ENCODE data around the gene CSRNP2. TPM values are rescaled to one million over a fixed set of nuclear protein-coding genes. Genes with fewer than 3 reads are reported as not detected.

Gene CSRNP2
- total and polyA plus RNA-seq, 2 of the 8 experiments (the other 6 are each of a cell fraction or from before 2014, with no cell fraction given): 13.7 to 34.0 TPM

GRCh38 chr12:51071663-51072062 lies 11.7 kb downstream of the CSRNP2 start:
- Histone ChIP-seq H3K23me2 (ENCODE audit: low read depth, low read length) (no peaks in the 10 kb centered on the region), H2BK120ac (replicated peaks; ENCODE audit: low read depth, low read length) (no peak overlapping the region), H3K23ac (ENCODE audit: insufficient read length) (no peak overlapping the region), H3K27ac (ENCODE audit: low read depth, low read length) (no peak overlapping the region), H3K4me2 (ENCODE audit: insufficient read depth in 1 of 2, low read depth in 2 of 2, low read length in 2 of 2) (no peak overlapping the region), H2BK12ac (ENCODE audit: low read depth, low read length) (no peak overlapping the region), H4K8ac (ENCODE audit: extremely low read depth, insufficient read depth, low read length) (no peak overlapping the region), H3K4me3 (ENCODE audit: extremely low read depth in 1 of 4, insufficient read depth in 2 of 4, low read depth in 3 of 4, low read length in 4 of 4) (no peak overlapping the region), H3K4me1 (replicated peaks in 1 of 4; ENCODE audit: control insufficient read depth in 3 of 4, insufficient read depth in 4 of 4, low read length in 3 of 4) (no peaks in the 10 kb centered on the region), H4K20me1 (replicated peaks in 1 of 2; ENCODE audit: control insufficient read depth in 1 of 2, insufficient read depth in 2 of 2, low read length in 2 of 2) (peaks cover 2 to 8% of the 10 kb centered on the region in 2 experiments), H3K56ac (replicated peaks; ENCODE audit: insufficient read length, low read depth, low read length) (no peak overlapping the region), H3K79me1 (ENCODE audit: low read depth, low read length) (peaks cover 3% of the 10 kb centered on the region; the same call in 1 of the 2 replicates), H3K9ac (replicated peaks in 1 of 4; ENCODE audit: extremely low read depth in 1 of 4, low read depth in 3 of 4, low read length in 3 of 4) (no peak overlapping the region), H3K18ac (ENCODE audit: extremely low read depth, low read length) (no peak overlapping the region), H4K5ac (ENCODE audit: insufficient read length, low read depth, low read length) (no peak overlapping the region), H2BK5ac (ENCODE audit: low read depth, low read length) (no peak overlapping the region), H2AFZ (ENCODE audit: low read length) (no peak overlapping the region), H3K14ac (ENCODE audit: insufficient read length) (no peak overlapping the region), H4K91ac (replicated peaks; ENCODE audit: insufficient read length, low read length) (no peak overlapping the region), H3K9me3 (ENCODE audit: insufficient read depth in 2 of 2, low read depth in 1 of 2, low read length in 1 of 2) (no peaks in the 10 kb centered on the region), H3K27me3 (replicated peaks in 1 of 4; ENCODE audit: control insufficient read depth in 3 of 4, extremely low read depth in 1 of 4, insufficient read depth in 3 of 4, low read length in 3 of 4) (no peaks in the 10 kb centered on the region), H3K4ac (replicated peaks; ENCODE audit: insufficient read length, low read depth, low read length) (no peak overlapping the region), H2BK20ac (ENCODE audit: low read length) (no peak overlapping the region), H3K79me2 (ENCODE audit: control insufficient read depth in 1 of 2, insufficient read depth in 2 of 2, low read length in 2 of 2) (peaks cover 0 to 6% of the 10 kb centered on the region in 2 experiments; a peak in 2 of 4 replicates), H3K36me3 (ENCODE audit: control insufficient read depth in 2 of 4, insufficient read depth in 4 of 4, low read length in 3 of 4) (peaks cover 12 to 53% (median 32%) of the 10 kb centered on the region in 4 experiments), H2AK5ac (ENCODE audit: low read depth, low read length) (no peak overlapping the region), H2BK15ac (ENCODE audit: low read length) (no peak overlapping the region)
- DNase-seq (ENCODE audit: low read depth in 1 of 2, low spot score in 2 of 2) (no peak), FAIRE-seq (no peak)
- WGBS, 2 experiments (ENCODE audit: extremely low coverage in 1 of 2, insufficient coverage in 1 of 2, insufficient read length in 1 of 2, insufficient replicate concordance in 2 of 2, low coverage in 1 of 2, low lambda C conversion rate in 2 of 2, missing lambda C conversion rate in 1 of 2): 94% methylated on average over 2 of the region's 2 CpGs; no CpG with 5 or more reads in 1 of the 2 experiments
- ChIA-PET CTCF (ENCODE audit: partially characterized antibody) (interaction anchor here (0.6 to 1.2 kb wide), 4 partner anchors 25 to 272 kb away, joined by 3 to 4 read pairs (median 3); no protein-coding TSS in a partner anchor), POLR2A (ENCODE audit: partially characterized antibody) (interaction anchor here (1.1 to 4.2 kb wide), 4 partner anchors 8 to 167 kb away, joined by 3 to 20 read pairs (median 6); partner anchors contain the start of genes CSRNP2 and DAZAP2)
- no peak for TF ChIP-seq CHD2 (IDR thresholded peaks at IDR 0.05; ENCODE audit: low read length)
- TF ChIP-seq SP4 (IDR thresholded peaks at IDR 0.05; ENCODE audit: low read length): no peak
- no peak for TF ChIP-seq ZNF274 (IDR thresholded peaks at IDR 0.05; ENCODE audit: borderline replicate concordance, extremely low read depth, low read length)
- no peak for TF ChIP-seq CHD1 (IDR thresholded peaks at IDR 0.05; ENCODE audit: low read depth, low read length)
- TF ChIP-seq NANOG (IDR thresholded peaks at IDR 0.05; ENCODE audit: insufficient read depth, low read depth, low read length, poor library complexity, severe bottlenecking): no peak
- no peak for TF ChIP-seq RBBP5 (IDR thresholded peaks at IDR 0.05; ENCODE audit: borderline replicate concordance, low read depth, low read length)
- TF ChIP-seq KDM5A (IDR thresholded peaks at IDR 0.05; ENCODE audit: low read length): no peak
- no peak for TF ChIP-seq RXRA (IDR thresholded peaks at IDR 0.05; ENCODE audit: insufficient read depth, low read depth, low read length)
- TF ChIP-seq YY1 (IDR thresholded peaks at IDR 0.05; ENCODE audit: low read depth, low read length): no peak
- TF ChIP-seq POLR2AphosphoS5 (IDR thresholded peaks at IDR 0.05; ENCODE audit: low read depth, low read length): no peak
- no peak for TF ChIP-seq TEAD4 (IDR thresholded peaks at IDR 0.05; ENCODE audit: low read depth, low read length)
